IMR-90 (cell line): ENCODE measurements around the gene PRPF4. TPM values are rescaled to one million over a fixed set of nuclear protein-coding genes. Genes with fewer than 3 reads are reported as not detected.
"Not testable (repeated sequence)": the region's sequence is repeated elsewhere in the genome, so short reads cannot be mapped to it uniquely, and the experiment has no call there.

Experiments
- ATAC-seq: fragments of 200-7000 bp; cut with Tn5 transposase; 2 replicates; pipeline ENCODE4 v1.9.1; 2020; ENCODE audit warnings: low read depth, mild to moderate bottlenecking, moderate library complexity
- BruUV-seq: library from RNA; stranded (reverse); fragments of 400-500 nt; replicated peaks from 2 replicates; lab custom pipeline; 2021; lab: Mats Ljungman, UMichigan
- CTCF ChIA-PET: fragments of 300-600 bp; formaldehyde crosslinking; extraction: SDS; loops from one replicate; lab custom pipeline; 2021; ENCODE audit warnings: antibody characterized with exemption; lab: Yijun Ruan, JAX
- POLR2A ChIA-PET: fragments of 300-600 bp; sonication (Branson Sonifier 250); formaldehyde crosslinking; loops from one replicate; lab custom pipeline; 2022; ENCODE audit warnings: antibody characterized with exemption; ENCODE audit not compliant: unreplicated experiment; lab: Charles Lee
- DNase-seq: peaks from one replicate; pipeline ENCODE4 v3.0.0; 2013
- H2AFZ ChIP-seq: replicated peaks from 2 replicates; pipeline ENCODE3; 2013; ENCODE audit warnings: low read length, mild to moderate bottlenecking; ENCODE audit not compliant: poor library complexity
- H2AK5ac ChIP-seq: 2 replicates; pipeline ENCODE4 v1.6.1; 2013; ENCODE audit warnings: low read depth, low read length, inconsistent platforms
- H2AK9ac ChIP-seq: replicated peaks from 2 replicates; pipeline ENCODE3; 2013; ENCODE audit warnings: mild to moderate bottlenecking, low read depth, low read length, moderate library complexity; ENCODE audit not compliant: poor library complexity
- H2BK120ac ChIP-seq: 2 replicates; pipeline ENCODE4 v1.6.1; 2013; ENCODE audit warnings: low read depth, low read length, inconsistent platforms
- H2BK15ac ChIP-seq: 3 replicates; pipeline ENCODE4 v1.6.1; 2013; ENCODE audit warnings: low read depth, low read length, inconsistent platforms
- H2BK20ac ChIP-seq: 2 replicates; pipeline ENCODE4 v1.6.1; 2013; ENCODE audit warnings: low read depth, mild to moderate bottlenecking, inconsistent platforms, low read length, moderate library complexity
- H2BK5ac ChIP-seq: 2 replicates; pipeline ENCODE4 v1.6.1; 2013; ENCODE audit warnings: mild to moderate bottlenecking, low read depth, low read length, inconsistent platforms; ENCODE audit not compliant: poor library complexity, severe bottlenecking
- H3K14ac ChIP-seq: replicated peaks from 2 replicates; pipeline ENCODE4 v1.6.1; 2013; ENCODE audit warnings: low read depth, low read length, inconsistent platforms
- H3K18ac ChIP-seq: 2 replicates; pipeline ENCODE4 v1.6.1; 2013; ENCODE audit warnings: low read depth, low read length, control low read depth
- H3K23ac ChIP-seq: 2 replicates; pipeline ENCODE4 v1.6.1; 2013; ENCODE audit warnings: low read depth, low read length, inconsistent platforms
- H3K27ac ChIP-seq: 2 replicates; pipeline ENCODE4 v1.5.1; 2013; ENCODE audit warnings: mild to moderate bottlenecking, control low read depth, low read length; ENCODE audit not compliant: insufficient read depth
- H3K27me3 ChIP-seq: 2 replicates; pipeline ENCODE4 v1.6.1; 2013; ENCODE audit warnings: low read length; ENCODE audit not compliant: control insufficient read depth, insufficient read depth
- H3K36me3 ChIP-seq: 2 replicates; pipeline ENCODE4 v1.6.1; 2013; ENCODE audit warnings: low read length, mixed read lengths; ENCODE audit not compliant: control insufficient read depth, insufficient read depth
- H3K4ac ChIP-seq: 2 replicates; pipeline ENCODE4 v1.6.1; 2013; ENCODE audit warnings: low read depth, low read length, inconsistent platforms
- H3K4me1 ChIP-seq: 2 replicates; pipeline ENCODE4 v1.6.1; 2013; ENCODE audit warnings: low read length, mixed read lengths; ENCODE audit not compliant: control insufficient read depth, insufficient read depth
- H3K4me2 ChIP-seq: 2 replicates; pipeline ENCODE4 v1.6.1; 2013; ENCODE audit warnings: low read depth, mild to moderate bottlenecking, control low read depth, low read length, moderate library complexity
- H3K4me3 ChIP-seq: 2 replicates; pipeline ENCODE4 v1.5.1; 2013; ENCODE audit warnings: low read depth, mild to moderate bottlenecking, control low read depth, low read length, moderate library complexity; ENCODE audit not compliant: insufficient read depth
- H3K56ac ChIP-seq: 2 replicates; pipeline ENCODE4 v1.6.1; 2013; ENCODE audit warnings: low read length, inconsistent platforms; ENCODE audit not compliant: insufficient read depth; ENCODE audit errors: extremely low read depth
- H3K79me1 ChIP-seq, 2 experiments: 2 replicates each; pipeline ENCODE4 v1.6.1; 2013; ENCODE audit warnings: low read length in 2 of 2, inconsistent platforms in 1 of 2, low read depth in 1 of 2
- H3K9ac ChIP-seq: 2 replicates; pipeline ENCODE4 v1.6.1; 2013; ENCODE audit warnings: low read depth, low read length, control low read depth
- H3K9me1 ChIP-seq: 2 replicates; pipeline ENCODE4 v1.6.1; 2013; ENCODE audit warnings: low read length, inconsistent platforms; ENCODE audit not compliant: insufficient read depth
- H3K9me3 ChIP-seq: 2 replicates; pipeline ENCODE4 v1.6.1; 2013; ENCODE audit warnings: low read length; ENCODE audit not compliant: control insufficient read depth, insufficient read depth
- H4K20me1 ChIP-seq: 2 replicates; pipeline ENCODE4 v1.6.1; 2013; ENCODE audit warnings: low read length, inconsistent platforms; ENCODE audit not compliant: insufficient read depth
- H4K5ac ChIP-seq: 2 replicates; pipeline ENCODE4 v1.6.1; 2013; ENCODE audit warnings: mild to moderate bottlenecking, low read depth, low read length, control low read depth
- H4K8ac ChIP-seq, 2 experiments: 2 replicates each; pipeline ENCODE4 v1.6.1; 2013; ENCODE audit warnings: low read depth in 2 of 2, low read length in 2 of 2, control low read depth in 1 of 2, inconsistent platforms in 1 of 2
- H4K91ac ChIP-seq: 2 replicates; pipeline ENCODE4 v1.6.1; 2013; ENCODE audit warnings: low read depth, low read length, inconsistent platforms; ENCODE audit not compliant: insufficient read depth
- MXI1 ChIP-seq: IDR thresholded peaks from 2 replicates; pipeline ENCODE4 v1.6.1; 2012; ENCODE audit warnings: low read depth, mild to moderate bottlenecking, low read length, moderate library complexity, borderline replicate concordance
- POLR2A ChIP-seq: IDR thresholded peaks from 2 replicates; pipeline ENCODE4 v1.6.1; 2012; ENCODE audit warnings: mild to moderate bottlenecking, low read depth, low read length
- RFX5 ChIP-seq: IDR thresholded peaks from 2 replicates; pipeline ENCODE4 v1.8.0; 2012; ENCODE audit warnings: low read depth, mild to moderate bottlenecking, low read length, moderate library complexity
- SMC3 ChIP-seq: fragments of 150-350 bp; IDR thresholded peaks from 2 replicates; pipeline ENCODE4 v1.6.1; 2016; ENCODE audit warnings: low read depth, mild to moderate bottlenecking, antibody characterized with exemption, low read length, moderate library complexity
- USF2 ChIP-seq: fragments of 150-350 bp; IDR thresholded peaks from 2 replicates; pipeline ENCODE4 v1.6.1; 2017; ENCODE audit warnings: mild to moderate bottlenecking, antibody characterized with exemption, low read length, low read depth
- WGBS, 2 experiments: methylation state at CpG; one replicate each; pipeline versions ENCODE4 v1.1.5 to v1.1.7; 2013; ENCODE audit warnings: missing lambda C conversion rate in 2 of 2; ENCODE audit not compliant: insufficient read length in 1 of 2; ENCODE audit errors: extremely low coverage in 2 of 2; 5-methylcytosine and 5-hydroxymethylcytosine counted together
- dilution Hi-C: fragments of 300-500 bp; cut with HindIII; formaldehyde crosslinking; loops from one replicate; pipeline ENCODE4 v1.14.3; 2018; ENCODE audit warnings: low sequenced_read_pairs; ENCODE audit not compliant: unreplicated experiment
- in situ Hi-C: fragments of 300-500 bp; cut with MboI; formaldehyde crosslinking; loops from 3 replicates; pipeline ENCODE4 v1.14.3; 2019; ENCODE audit warnings: low sequenced_read_pairs, inconsistent platforms, mixed read lengths
- intact Hi-C: fragments of 100-400 bp; cut with micrococcal nuclease; formaldehyde crosslinking; loops from 2 replicates; pipeline ENCODE4 v1.10.0; 2022
- polyA plus RNA-seq, 3 experiments: library from polyadenylated mRNA; depleted of rRNA; stranded (reverse); fragments of >200 nt; gene quantifications; 2 replicates each; pipeline ENCODE4 v1.2.3, GENCODE V29; 2012; ENCODE audit warnings: low replicate concordance in 1 of 3
- total RNA-seq: library from RNA; depleted of rRNA; stranded (reverse); fragments of >200 nt; gene quantifications from 2 replicates; pipeline ENCODE4 v1.2.3, GENCODE V29; 2012

PRPF4 gene
- total and polyA plus RNA-seq, 2 of the 4 experiments (the other 2 are of a cell fraction): 21.4 to 38.0 TPM

- H2AFZ ChIP-seq: no peak overlapping the region
- peaks cover 16 to 28% of the 10 kb centered on the region in 2 experiments for H3K79me1 ChIP-seq
- H3K27me3 ChIP-seq: no peaks in the 10 kb centered on the region
- intact Hi-C loops (no loop called here), dilution Hi-C loops (no loop called here), in situ Hi-C loops (no loop called here)
- H2BK15ac ChIP-seq: no peak overlapping the region
- no peak overlapping the region for H4K5ac ChIP-seq
- H3K4me3 ChIP-seq: no peak overlapping the region
- no peak overlapping the region for H3K9ac ChIP-seq
- peaks cover 9% of the 10 kb centered on the region for H4K20me1 ChIP-seq
- H3K4ac ChIP-seq: no peak overlapping the region
- H3K14ac ChIP-seq: no peak overlapping the region
- no peak overlapping the region for H4K91ac ChIP-seq
- POLR2A ChIA-PET: no interaction called here
- no peak overlapping the region for H2BK20ac ChIP-seq
- H3K9me3 ChIP-seq: peaks cover 2% of the 10 kb centered on the region; the same call in 1 of the 2 replicates
- no peak overlapping the region for H2AK5ac ChIP-seq
- TF ChIP-seq POLR2A (no peak), MXI1 (no peak), RFX5 (no peak), USF2 (no peak), SMC3 (no peak)
- H2AK9ac ChIP-seq: no peak overlapping the region
- no peak overlapping the region for H3K23ac ChIP-seq
- H3K27ac ChIP-seq: no peak overlapping the region
- no peaks in the 10 kb centered on the region for H3K4me1 ChIP-seq
- no peaks in the 10 kb centered on the region for H3K36me3 ChIP-seq
- no peak overlapping the region for H2BK5ac ChIP-seq
- DNase-seq (no peak), ATAC-seq (no peak)
- H3K56ac ChIP-seq: no peak overlapping the region
- BruUV-seq: no TSS peak
- H3K9me1 ChIP-seq: no peaks in the 10 kb centered on the region
- H4K8ac ChIP-seq: no peak overlapping the region
- H2BK120ac ChIP-seq: no peak overlapping the region
- H3K4me2 ChIP-seq: no peak overlapping the region
- CTCF ChIA-PET: interaction anchor here (0.6 kb wide), 1 partner anchor 83 kb away, joined by 4 read pairs; no protein-coding TSS in a partner anchor
- H3K18ac ChIP-seq: no peak overlapping the region
Observed at GRCh38 chr9:113247640-113248039, 27.8 kb upstream of the PRPF4 start.

GRCh38 chr9:113249661-113250060 is 25.8 kb upstream of the PRPF4 start:
- ATAC-seq, H3K27ac ChIP-seq, dilution Hi-C loops, H3K9me3 ChIP-seq, POLR2A ChIA-PET, H2AK9ac ChIP-seq, BruUV-seq, H3K4me2 ChIP-seq, H3K56ac ChIP-seq, H2AFZ ChIP-seq, H3K4me3 ChIP-seq, H3K14ac ChIP-seq, H4K5ac ChIP-seq, in situ Hi-C loops, H3K23ac ChIP-seq, H2BK120ac ChIP-seq, H3K18ac ChIP-seq, H3K9ac ChIP-seq, H3K4me1 ChIP-seq, H3K4ac ChIP-seq, H4K8ac ChIP-seq, H2BK15ac ChIP-seq, intact Hi-C loops, H2BK5ac ChIP-seq, H2AK5ac ChIP-seq, H4K20me1 ChIP-seq, H2BK20ac ChIP-seq, DNase-seq, H3K36me3 ChIP-seq, H4K91ac ChIP-seq, H3K9me1 ChIP-seq, H3K27me3 ChIP-seq, CTCF ChIA-PET: not testable (repeated sequence)
- WGBS, 2 experiments: no CpG with 5 or more reads among the region's 2 CpGs
- peaks cover 16 to 37% of the 10 kb centered on the region in 2 experiments for H3K79me1 ChIP-seq
